SK-N-SH (cell line): Measurements from ENCODE around the gene R3HDM2. TPM values are rescaled to one million over a fixed set of nuclear protein-coding genes. Genes with fewer than 3 reads are reported as not detected.

ENCODE experiments used
- CTCF ChIA-PET: fragments of 300-600, 350-600 bp; formaldehyde crosslinking; extraction: SDS; loops from one replicate; lab custom pipeline; 2021; lab: Yijun Ruan, JAX
- POLR2A ChIA-PET: fragments of 350-600 bp; sonication (Branson Sonifier 250); formaldehyde crosslinking; extraction: SDS; loops from one replicate; lab custom pipeline; 2020; ENCODE audit warnings: antibody characterized with exemption, inconsistent platforms; lab: Yijun Ruan, JAX
- DNase-seq: peaks from one replicate; pipeline ENCODE4 v3.0.0; 2012
- H2AFZ ChIP-seq: fragments of 200-600 bp; sonication (generic); 2 replicates; pipeline ENCODE4 v1.8.1; 2016; ENCODE audit warnings: antibody characterized with exemption, mild to moderate bottlenecking, low read depth
- H3F3A ChIP-seq: fragments of 200-600 bp; sonication (generic); replicated peaks from 2 replicates; pipeline ENCODE3; 2016; ENCODE audit warnings: antibody characterized with exemption, mild to moderate bottlenecking; ENCODE audit not compliant: insufficient read depth
- H3K27ac ChIP-seq, 2 experiments: fragments of 200-500 bp in 1 of 2; fragments of 200-600 bp in 1 of 2; sonication (Bioruptor generic) in 1 of 2; sonication (generic), shearing (Covaris generic) in 1 of 2; 2 replicates each; pipeline versions ENCODE4 v1.5.1 to v1.6.1; 2014 to 2016; ENCODE audit warnings: low read depth in 2 of 2, inconsistent platforms in 1 of 2, low read length in 1 of 2, mild to moderate bottlenecking in 1 of 2, mixed read lengths in 1 of 2
- H3K27me3 ChIP-seq: fragments of 200-600 bp; sonication (generic), shearing (Covaris generic); 2 replicates; pipeline ENCODE4 v1.6.1; 2016; ENCODE audit warnings: mixed run types; ENCODE audit not compliant: insufficient read depth
- H3K36me3 ChIP-seq, 2 experiments: fragments of 200-500 bp in 1 of 2; fragments of 200-600 bp in 1 of 2; sonication (Bioruptor generic) in 1 of 2; sonication (generic) in 1 of 2; replicated peaks in 1 of 2; 2 replicates each; pipeline versions ENCODE3 to v1.5.1; 2014 to 2016; ENCODE audit warnings: low read length in 1 of 2, mild to moderate bottlenecking in 1 of 2; ENCODE audit not compliant: insufficient read depth in 2 of 2, control insufficient read depth in 1 of 2
- H3K4me1 ChIP-seq, 2 experiments: fragments of 200-500 bp in 1 of 2; fragments of 200-600 bp in 1 of 2; sonication (Bioruptor generic) in 1 of 2; sonication (generic), shearing (Covaris generic) in 1 of 2; 2 replicates each; pipeline versions ENCODE4 v1.5.1 to v1.6.1; 2014 to 2016; ENCODE audit warnings: low read depth in 1 of 2, low read length in 1 of 2, mixed run types in 1 of 2; ENCODE audit not compliant: insufficient read depth in 2 of 2, control insufficient read depth in 1 of 2
- H3K4me2 ChIP-seq: fragments of 200-600 bp; sonication (generic), shearing (Covaris generic); 2 replicates; pipeline ENCODE4 v1.6.1; 2017; ENCODE audit warnings: mixed run types
- H3K4me3 ChIP-seq, 2 experiments: fragments of 200-500 bp in 1 of 2; fragments of 200-600 bp in 1 of 2; sonication (Bioruptor generic) in 1 of 2; sonication (generic), shearing (Covaris generic) in 1 of 2; 2 replicates each; pipeline versions ENCODE4 v1.5.1 to v1.8.1; 2014 to 2016; ENCODE audit warnings: low read depth in 2 of 2, inconsistent platforms in 1 of 2, low read length in 1 of 2, mild to moderate bottlenecking in 1 of 2, mixed read lengths in 1 of 2, moderate library complexity in 1 of 2
- H3K79me2 ChIP-seq: fragments of 200-600 bp; sonication (generic); 2 replicates; pipeline ENCODE4 v1.8.1; 2017; ENCODE audit warnings: mild to moderate bottlenecking; ENCODE audit not compliant: insufficient read depth
- H3K9ac ChIP-seq: fragments of 200-600 bp; sonication (generic); 2 replicates; pipeline ENCODE4 v1.6.1; 2017; ENCODE audit warnings: mixed run types
- H3K9me2 ChIP-seq: fragments of 200-600 bp; sonication (generic); 2 replicates; pipeline ENCODE4 v1.6.1; 2017; ENCODE audit warnings: mixed run types
- H3K9me3 ChIP-seq: fragments of 200-600 bp; sonication (generic); 2 replicates; pipeline ENCODE4 v1.6.1; 2017; ENCODE audit warnings: mixed run types, mild to moderate bottlenecking, moderate library complexity
- H4K20me1 ChIP-seq: fragments of 200-600 bp; sonication (generic); 2 replicates; pipeline ENCODE4 v1.6.1; 2017; ENCODE audit warnings: mild to moderate bottlenecking, mixed run types; ENCODE audit not compliant: insufficient read depth
- CHD2 ChIP-seq: fragments of 150-350 bp; IDR thresholded peaks from 2 replicates; pipeline ENCODE4 v1.6.1; 2018; ENCODE audit warnings: low read length; ENCODE audit not compliant: partially characterized antibody
- FOSL2 ChIP-seq: IDR thresholded peaks from 2 replicates; pipeline ENCODE4 v1.4.0; 2012; ENCODE audit warnings: low read depth, mild to moderate bottlenecking, moderate library complexity, borderline replicate concordance
- FOXJ3 ChIP-seq: sonication (generic); formaldehyde crosslinking; IDR thresholded peaks from 2 replicates; pipeline ENCODE4 v1.5.1; 2020; ENCODE audit warnings: mild to moderate bottlenecking, missing genetic modification reagents
- GABPA ChIP-seq: IDR thresholded peaks from 2 replicates; pipeline ENCODE4 v1.4.0; 2012; ENCODE audit warnings: low read depth, mild to moderate bottlenecking
- JUND ChIP-seq: IDR thresholded peaks from 2 replicates; pipeline ENCODE4 v1.4.0; 2012
- MXI1 ChIP-seq: IDR thresholded peaks from 2 replicates; pipeline ENCODE4 v1.6.1; 2012; ENCODE audit warnings: mild to moderate bottlenecking, low read depth, low read length, improper control_type of control experiment
- NFIC ChIP-seq: IDR thresholded peaks from 2 replicates; pipeline ENCODE4 v1.4.0; 2012; ENCODE audit warnings: borderline replicate concordance
- POLR2AphosphoS5 ChIP-seq: IDR thresholded peaks from 2 replicates; pipeline ENCODE4 v1.6.1; 2012; ENCODE audit warnings: low read depth, low read length
- RCOR1 ChIP-seq: fragments of 150-350 bp; IDR thresholded peaks from 2 replicates; pipeline ENCODE4 v1.6.1; 2017; ENCODE audit warnings: antibody characterized with exemption, low read length
- RXRA ChIP-seq: IDR thresholded peaks from 2 replicates; pipeline ENCODE4 v1.4.0; 2012; ENCODE audit warnings: low read depth, mild to moderate bottlenecking, borderline replicate concordance
- SMC3 ChIP-seq: IDR thresholded peaks from 2 replicates; pipeline ENCODE4 v1.6.1; 2012; ENCODE audit warnings: low read depth, low read length, improper control_type of control experiment
- TCF12 ChIP-seq: IDR thresholded peaks from 2 replicates; pipeline ENCODE4 v1.4.0; 2012
- YY1 ChIP-seq: IDR thresholded peaks from 2 replicates; pipeline ENCODE4 v1.4.0; 2012; ENCODE audit warnings: low read depth, mild to moderate bottlenecking
- WGBS: methylation state at CpG from one replicate; pipeline ENCODE4 v1.1.6; 2017; ENCODE audit warnings: low lambda C conversion rate; 5-methylcytosine and 5-hydroxymethylcytosine counted together
- polyA plus RNA-seq, 3 experiments: library from polyadenylated mRNA; depleted of rRNA; stranded (reverse); fragments of >200 nt; gene quantifications; 2 replicates each; pipeline ENCODE4 v1.2.3, GENCODE V29; 2012
- TF ChIP-seq, protein P1 (sequence below): IDR thresholded peaks from 2 replicates; pipeline ENCODE4; 2012
- TF ChIP-seq, protein P2 (sequence below): fragments of 150-350 bp; IDR thresholded peaks from 2 replicates; pipeline ENCODE4 v1.6.1; 2016; ENCODE audit warnings: mild to moderate bottlenecking, low read depth, low read length
- TF ChIP-seq, protein P3 (sequence below): IDR thresholded peaks from 2 replicates; pipeline ENCODE4 v1.6.1; 2012; ENCODE audit warnings: mild to moderate bottlenecking, low read depth, low read length, moderate library complexity
- TF ChIP-seq, protein P4 (sequence below): IDR thresholded peaks from 2 replicates; pipeline ENCODE4 v1.4.0; 2012; ENCODE audit warnings: low read depth, borderline replicate concordance
- TF ChIP-seq, protein P5 (sequence below): IDR thresholded peaks from 2 replicates; pipeline ENCODE4 v1.4.0; 2012; ENCODE audit warnings: low read depth, borderline replicate concordance
- TF ChIP-seq, protein P6 (sequence below): fragments of 150-350 bp; IDR thresholded peaks from 2 replicates; pipeline ENCODE4 v1.6.1; 2017; ENCODE audit warnings: antibody characterized with exemption, low read length, low read depth, borderline replicate concordance

R3HDM2 gene
- polyA plus RNA-seq, 1 of the 3 experiments (the other 2 are of a cell fraction) = 23.1 TPM

DNA sequence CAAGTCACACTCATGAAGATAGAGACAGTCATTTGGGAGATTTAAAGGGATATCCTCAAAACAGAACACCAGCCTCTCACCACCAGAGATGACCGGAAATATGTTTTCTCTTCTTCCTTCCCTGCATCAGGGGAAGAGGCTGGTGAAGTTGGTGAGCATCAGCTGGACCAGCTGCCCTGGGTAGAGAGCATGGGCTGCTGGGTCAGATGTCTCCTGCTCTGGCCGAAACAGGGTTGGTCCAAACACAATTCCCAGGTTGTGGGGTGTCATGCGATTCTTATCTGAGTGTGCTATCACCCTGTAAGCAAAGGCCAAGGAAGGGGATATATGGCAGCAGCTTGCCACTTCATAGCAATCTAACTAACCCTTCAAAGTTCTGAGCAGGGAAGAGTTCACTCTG is 41.5 kb upstream of the R3HDM2 start:
- no peaks in the 10 kb centered on the region for H3K9me2 ChIP-seq
- H3K27ac ChIP-seq = no peak overlapping the region
- H3F3A ChIP-seq = no peaks in the 10 kb centered on the region
- no peaks in the 10 kb centered on the region for H3K36me3 ChIP-seq
- H3K4me2 ChIP-seq = no peak overlapping the region
- H3K27me3 ChIP-seq = peaks cover 90% of the 10 kb centered on the region
- H3K79me2 ChIP-seq = no peaks in the 10 kb centered on the region
- H3K4me1 ChIP-seq = peaks cover 0 to 10% of the 10 kb centered on the region in 2 experiments; a peak in 2 of 4 replicates
- POLR2A ChIA-PET = interaction anchor here (1.2 kb wide), 1 partner anchor 13 kb away, joined by 3 read pairs; no protein-coding TSS in a partner anchor
- H3K9ac ChIP-seq = no peak overlapping the region
- H3K4me3 ChIP-seq = no peak overlapping the region
- H2AFZ ChIP-seq = no peak overlapping the region
- CTCF ChIA-PET = interaction anchor here (1.2 to 2.3 kb wide), 5 partner anchors 10 to 258 kb away, joined by 3 to 15 read pairs (median 8); partner anchors contain the start of genes GLI1 and INHBE
- 26% methylated on average over 3 of the region's 3 CpGs for WGBS
- H4K20me1 ChIP-seq = no peaks in the 10 kb centered on the region
- no peaks in the 10 kb centered on the region for H3K9me3 ChIP-seq
- DNase-seq = no peak
- no peak for TF ChIP-seq RXRA
- TF ChIP-seq, protein P1, sequence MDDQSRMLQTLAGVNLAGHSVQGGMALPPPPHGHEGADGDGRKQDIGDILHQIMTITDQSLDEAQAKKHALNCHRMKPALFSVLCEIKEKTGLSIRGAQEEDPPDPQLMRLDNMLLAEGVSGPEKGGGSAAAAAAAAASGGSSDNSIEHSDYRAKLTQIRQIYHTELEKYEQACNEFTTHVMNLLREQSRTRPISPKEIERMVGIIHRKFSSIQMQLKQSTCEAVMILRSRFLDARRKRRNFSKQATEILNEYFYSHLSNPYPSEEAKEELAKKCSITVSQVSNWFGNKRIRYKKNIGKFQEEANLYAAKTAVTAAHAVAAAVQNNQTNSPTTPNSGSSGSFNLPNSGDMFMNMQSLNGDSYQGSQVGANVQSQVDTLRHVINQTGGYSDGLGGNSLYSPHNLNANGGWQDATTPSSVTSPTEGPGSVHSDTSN = no peak
- TF ChIP-seq, protein P2, sequence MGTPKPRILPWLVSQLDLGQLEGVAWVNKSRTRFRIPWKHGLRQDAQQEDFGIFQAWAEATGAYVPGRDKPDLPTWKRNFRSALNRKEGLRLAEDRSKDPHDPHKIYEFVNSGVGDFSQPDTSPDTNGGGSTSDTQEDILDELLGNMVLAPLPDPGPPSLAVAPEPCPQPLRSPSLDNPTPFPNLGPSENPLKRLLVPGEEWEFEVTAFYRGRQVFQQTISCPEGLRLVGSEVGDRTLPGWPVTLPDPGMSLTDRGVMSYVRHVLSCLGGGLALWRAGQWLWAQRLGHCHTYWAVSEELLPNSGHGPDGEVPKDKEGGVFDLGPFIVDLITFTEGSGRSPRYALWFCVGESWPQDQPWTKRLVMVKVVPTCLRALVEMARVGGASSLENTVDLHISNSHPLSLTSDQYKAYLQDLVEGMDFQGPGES = no peak
- TF ChIP-seq YY1 = no peak
- TF ChIP-seq SMC3 = no peak
- TF ChIP-seq FOSL2 = no peak
- TF ChIP-seq, protein P3, sequence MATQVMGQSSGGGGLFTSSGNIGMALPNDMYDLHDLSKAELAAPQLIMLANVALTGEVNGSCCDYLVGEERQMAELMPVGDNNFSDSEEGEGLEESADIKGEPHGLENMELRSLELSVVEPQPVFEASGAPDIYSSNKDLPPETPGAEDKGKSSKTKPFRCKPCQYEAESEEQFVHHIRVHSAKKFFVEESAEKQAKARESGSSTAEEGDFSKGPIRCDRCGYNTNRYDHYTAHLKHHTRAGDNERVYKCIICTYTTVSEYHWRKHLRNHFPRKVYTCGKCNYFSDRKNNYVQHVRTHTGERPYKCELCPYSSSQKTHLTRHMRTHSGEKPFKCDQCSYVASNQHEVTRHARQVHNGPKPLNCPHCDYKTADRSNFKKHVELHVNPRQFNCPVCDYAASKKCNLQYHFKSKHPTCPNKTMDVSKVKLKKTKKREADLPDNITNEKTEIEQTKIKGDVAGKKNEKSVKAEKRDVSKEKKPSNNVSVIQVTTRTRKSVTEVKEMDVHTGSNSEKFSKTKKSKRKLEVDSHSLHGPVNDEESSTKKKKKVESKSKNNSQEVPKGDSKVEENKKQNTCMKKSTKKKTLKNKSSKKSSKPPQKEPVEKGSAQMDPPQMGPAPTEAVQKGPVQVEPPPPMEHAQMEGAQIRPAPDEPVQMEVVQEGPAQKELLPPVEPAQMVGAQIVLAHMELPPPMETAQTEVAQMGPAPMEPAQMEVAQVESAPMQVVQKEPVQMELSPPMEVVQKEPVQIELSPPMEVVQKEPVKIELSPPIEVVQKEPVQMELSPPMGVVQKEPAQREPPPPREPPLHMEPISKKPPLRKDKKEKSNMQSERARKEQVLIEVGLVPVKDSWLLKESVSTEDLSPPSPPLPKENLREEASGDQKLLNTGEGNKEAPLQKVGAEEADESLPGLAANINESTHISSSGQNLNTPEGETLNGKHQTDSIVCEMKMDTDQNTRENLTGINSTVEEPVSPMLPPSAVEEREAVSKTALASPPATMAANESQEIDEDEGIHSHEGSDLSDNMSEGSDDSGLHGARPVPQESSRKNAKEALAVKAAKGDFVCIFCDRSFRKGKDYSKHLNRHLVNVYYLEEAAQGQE = no peak
- no peak for TF ChIP-seq RCOR1
- no peak for TF ChIP-seq MXI1
- no peak for TF ChIP-seq POLR2AphosphoS5
- no peak for TF ChIP-seq NFIC
- TF ChIP-seq, protein P4, sequence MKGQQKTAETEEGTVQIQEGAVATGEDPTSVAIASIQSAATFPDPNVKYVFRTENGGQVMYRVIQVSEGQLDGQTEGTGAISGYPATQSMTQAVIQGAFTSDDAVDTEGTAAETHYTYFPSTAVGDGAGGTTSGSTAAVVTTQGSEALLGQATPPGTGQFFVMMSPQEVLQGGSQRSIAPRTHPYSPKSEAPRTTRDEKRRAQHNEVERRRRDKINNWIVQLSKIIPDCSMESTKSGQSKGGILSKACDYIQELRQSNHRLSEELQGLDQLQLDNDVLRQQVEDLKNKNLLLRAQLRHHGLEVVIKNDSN = no peak
- TF ChIP-seq, protein P5, sequence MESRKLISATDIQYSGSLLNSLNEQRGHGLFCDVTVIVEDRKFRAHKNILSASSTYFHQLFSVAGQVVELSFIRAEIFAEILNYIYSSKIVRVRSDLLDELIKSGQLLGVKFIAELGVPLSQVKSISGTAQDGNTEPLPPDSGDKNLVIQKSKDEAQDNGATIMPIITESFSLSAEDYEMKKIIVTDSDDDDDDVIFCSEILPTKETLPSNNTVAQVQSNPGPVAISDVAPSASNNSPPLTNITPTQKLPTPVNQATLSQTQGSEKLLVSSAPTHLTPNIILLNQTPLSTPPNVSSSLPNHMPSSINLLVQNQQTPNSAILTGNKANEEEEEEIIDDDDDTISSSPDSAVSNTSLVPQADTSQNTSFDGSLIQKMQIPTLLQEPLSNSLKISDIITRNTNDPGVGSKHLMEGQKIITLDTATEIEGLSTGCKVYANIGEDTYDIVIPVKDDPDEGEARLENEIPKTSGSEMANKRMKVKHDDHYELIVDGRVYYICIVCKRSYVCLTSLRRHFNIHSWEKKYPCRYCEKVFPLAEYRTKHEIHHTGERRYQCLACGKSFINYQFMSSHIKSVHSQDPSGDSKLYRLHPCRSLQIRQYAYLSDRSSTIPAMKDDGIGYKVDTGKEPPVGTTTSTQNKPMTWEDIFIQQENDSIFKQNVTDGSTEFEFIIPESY = no peak
- no peak for TF ChIP-seq GABPA
- no peak for TF ChIP-seq CHD2
- TF ChIP-seq, protein P6, sequence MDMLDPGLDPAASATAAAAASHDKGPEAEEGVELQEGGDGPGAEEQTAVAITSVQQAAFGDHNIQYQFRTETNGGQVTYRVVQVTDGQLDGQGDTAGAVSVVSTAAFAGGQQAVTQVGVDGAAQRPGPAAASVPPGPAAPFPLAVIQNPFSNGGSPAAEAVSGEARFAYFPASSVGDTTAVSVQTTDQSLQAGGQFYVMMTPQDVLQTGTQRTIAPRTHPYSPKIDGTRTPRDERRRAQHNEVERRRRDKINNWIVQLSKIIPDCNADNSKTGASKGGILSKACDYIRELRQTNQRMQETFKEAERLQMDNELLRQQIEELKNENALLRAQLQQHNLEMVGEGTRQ = no peak
- TF ChIP-seq TCF12 = no peak
- TF ChIP-seq FOXJ3 (CRISPR knock-in tag) = no peak
- TF ChIP-seq JUND = no peak
